Transverse colon (tissue), 4 donors: ENCODE data around the gene ARPC1B. TPM values are rescaled to one million over a fixed set of nuclear protein-coding genes. Genes with fewer than 3 reads are reported as not detected.
"Not testable (repeated sequence)": the region's sequence is repeated elsewhere in the genome, so short reads cannot be mapped to it uniquely, and the experiment has no call there.

ENCODE experiments used
- DNase-seq: peaks from one replicate; pipeline ENCODE4 v3.0.0-alpha.2; 2019
- H3K27ac ChIP-seq, 4 donors: fragments of 200-600 bp; sonication (generic); 2 replicates each; pipeline ENCODE4 v1.5.1; 2016 to 2018; ENCODE audit warnings: inconsistent platforms in 4 of 4
- H3K27me3 ChIP-seq: fragments of 200-600 bp; sonication (generic); 2 replicates; pipeline ENCODE4 v1.5.1; 2017; ENCODE audit warnings: inconsistent platforms
- H3K36me3 ChIP-seq, 4 donors: fragments of 200-600 bp; sonication (generic); 2 replicates each; pipeline ENCODE4 v1.5.1; 2017 to 2019; ENCODE audit warnings: inconsistent platforms in 4 of 4
- H3K4me1 ChIP-seq, 4 donors: fragments of 200-600 bp; sonication (generic); 2 replicates each; pipeline ENCODE4 v1.5.1; 2017 to 2020; ENCODE audit warnings: inconsistent platforms in 4 of 4
- H3K4me3 ChIP-seq, 4 donors: fragments of 200-600 bp; sonication (generic); 1 replicate in 1 of 4; 2 replicates in 3 of 4; pipeline versions ENCODE4 v1.5.1 to v1.6.1; 2017 to 2019; ENCODE audit warnings: inconsistent platforms in 4 of 4
- H3K9me3 ChIP-seq, 2 donors: fragments of 200-600 bp; sonication (generic); 2 replicates each; pipeline ENCODE4 v1.5.1; 2017 to 2019; ENCODE audit warnings: inconsistent platforms in 2 of 2
- EP300 ChIP-seq: sonication (generic); formaldehyde crosslinking; IDR thresholded peaks from one replicate; pipeline ENCODE4 v1.6.1; 2017; ENCODE audit warnings: antibody characterized with exemption, low read depth
- POLR2A ChIP-seq: fragments of 450-650 bp; IDR thresholded peaks from one replicate; pipeline ENCODE4 v1.6.1; 2016; ENCODE audit warnings: antibody characterized with exemption, mild to moderate bottlenecking, moderate library complexity
- POLR2AphosphoS5 ChIP-seq, 3 donors: sonication (generic); formaldehyde crosslinking; IDR thresholded peaks; one replicate each; pipeline ENCODE4 v1.6.1; 2016; ENCODE audit warnings: antibody characterized with exemption in 3 of 3
- WGBS, 2 donors: methylation state at CpG; one replicate each; pipeline ENCODE4 v1.1.5; 2018; ENCODE audit warnings: low coverage in 1 of 2; 5-methylcytosine and 5-hydroxymethylcytosine counted together
- in situ Hi-C, 4 donors: fragments of 200-750 bp; cut with MboI; loops; one replicate each; pipeline versions ENCODE4 v1.15.0 to v1.15.1; 2017; ENCODE audit warnings: low sequenced_read_pairs in 3 of 4, low pct_ligation_motif_present in 1 of 4, low pct_unique_long_range_greater_than_20kb in 1 of 4
- intact Hi-C: fragments of 100-400 bp; cut with DNase I; formaldehyde crosslinking; loops from one replicate; pipeline ENCODE4 v1.15.1; 2023; ENCODE audit warnings: low total_unique reads
- total RNA-seq, 4 donors: library from RNA; depleted of rRNA; stranded (reverse); fragments of >200 nt; gene quantifications; one replicate each; pipeline ENCODE4 v1.1.0, GENCODE V29; 2016
- TF ChIP-seq, protein P1 (sequence below), 5 experiments: fragments of 200-600 bp in 3 of 5; fragments of 450-650 bp in 2 of 5; sonication (generic) in 3 of 5; IDR thresholded peaks; 1 replicate in 2 of 5; 2 replicates in 3 of 5; pipeline ENCODE4 v1.5.1; 2016 to 2017; ENCODE audit warnings: antibody characterized with exemption in 5 of 5, inconsistent platforms in 3 of 5, mild to moderate bottlenecking in 2 of 5, moderate library complexity in 1 of 5

Gene ARPC1B
- total RNA-seq, 4 donors from 2014 or later, result 138 to 346 (median 186) TPM

DNA sequence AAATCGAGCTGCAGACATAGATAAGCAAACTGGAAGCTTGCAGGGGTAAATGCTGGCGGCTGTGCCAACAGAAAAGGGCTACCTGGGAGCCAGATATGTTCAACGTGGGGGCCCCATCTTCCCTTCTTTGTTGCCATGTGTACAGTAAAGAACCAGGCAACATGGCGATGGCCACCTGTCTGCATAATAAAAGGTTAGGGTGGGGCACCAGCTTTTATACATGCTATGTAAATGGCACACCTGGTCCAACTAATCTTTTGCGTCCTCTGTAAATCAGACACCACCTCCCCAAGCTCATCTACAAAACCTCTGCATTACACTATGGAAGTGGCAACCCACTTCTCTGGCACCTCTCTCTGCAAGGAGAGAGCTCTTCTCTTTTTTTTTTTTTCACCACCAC, 48.1 kb downstream of the ARPC1B start:
- H3K4me3 ChIP-seq, result no peak overlapping the region
- in situ Hi-C loops, result no loop called here
- no peaks in the 10 kb centered on the region for H3K27me3 ChIP-seq
- no peaks in the 10 kb centered on the region for H3K9me3 ChIP-seq
- no peaks in the 10 kb centered on the region for H3K4me1 ChIP-seq
- 21 to 63% methylated on average over 2 to 5 of the region's 5 CpGs for WGBS, 2 donors
- intact Hi-C loops, result no loop called here
- H3K27ac ChIP-seq, result no peak overlapping the region
- TF ChIP-seq, protein P1, sequence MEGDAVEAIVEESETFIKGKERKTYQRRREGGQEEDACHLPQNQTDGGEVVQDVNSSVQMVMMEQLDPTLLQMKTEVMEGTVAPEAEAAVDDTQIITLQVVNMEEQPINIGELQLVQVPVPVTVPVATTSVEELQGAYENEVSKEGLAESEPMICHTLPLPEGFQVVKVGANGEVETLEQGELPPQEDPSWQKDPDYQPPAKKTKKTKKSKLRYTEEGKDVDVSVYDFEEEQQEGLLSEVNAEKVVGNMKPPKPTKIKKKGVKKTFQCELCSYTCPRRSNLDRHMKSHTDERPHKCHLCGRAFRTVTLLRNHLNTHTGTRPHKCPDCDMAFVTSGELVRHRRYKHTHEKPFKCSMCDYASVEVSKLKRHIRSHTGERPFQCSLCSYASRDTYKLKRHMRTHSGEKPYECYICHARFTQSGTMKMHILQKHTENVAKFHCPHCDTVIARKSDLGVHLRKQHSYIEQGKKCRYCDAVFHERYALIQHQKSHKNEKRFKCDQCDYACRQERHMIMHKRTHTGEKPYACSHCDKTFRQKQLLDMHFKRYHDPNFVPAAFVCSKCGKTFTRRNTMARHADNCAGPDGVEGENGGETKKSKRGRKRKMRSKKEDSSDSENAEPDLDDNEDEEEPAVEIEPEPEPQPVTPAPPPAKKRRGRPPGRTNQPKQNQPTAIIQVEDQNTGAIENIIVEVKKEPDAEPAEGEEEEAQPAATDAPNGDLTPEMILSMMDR (IDR thresholded peaks at IDR 0.05), result no peak
- TF ChIP-seq EP300 (no peak), POLR2A (no peak), POLR2AphosphoS5 (IDR thresholded peaks at IDR 0.05) (no peak)
- H3K36me3 ChIP-seq, result peaks cover 0 to 38% (median 17%) of the 10 kb centered on the region in 4 donors
- no peak for DNase-seq

DNA sequence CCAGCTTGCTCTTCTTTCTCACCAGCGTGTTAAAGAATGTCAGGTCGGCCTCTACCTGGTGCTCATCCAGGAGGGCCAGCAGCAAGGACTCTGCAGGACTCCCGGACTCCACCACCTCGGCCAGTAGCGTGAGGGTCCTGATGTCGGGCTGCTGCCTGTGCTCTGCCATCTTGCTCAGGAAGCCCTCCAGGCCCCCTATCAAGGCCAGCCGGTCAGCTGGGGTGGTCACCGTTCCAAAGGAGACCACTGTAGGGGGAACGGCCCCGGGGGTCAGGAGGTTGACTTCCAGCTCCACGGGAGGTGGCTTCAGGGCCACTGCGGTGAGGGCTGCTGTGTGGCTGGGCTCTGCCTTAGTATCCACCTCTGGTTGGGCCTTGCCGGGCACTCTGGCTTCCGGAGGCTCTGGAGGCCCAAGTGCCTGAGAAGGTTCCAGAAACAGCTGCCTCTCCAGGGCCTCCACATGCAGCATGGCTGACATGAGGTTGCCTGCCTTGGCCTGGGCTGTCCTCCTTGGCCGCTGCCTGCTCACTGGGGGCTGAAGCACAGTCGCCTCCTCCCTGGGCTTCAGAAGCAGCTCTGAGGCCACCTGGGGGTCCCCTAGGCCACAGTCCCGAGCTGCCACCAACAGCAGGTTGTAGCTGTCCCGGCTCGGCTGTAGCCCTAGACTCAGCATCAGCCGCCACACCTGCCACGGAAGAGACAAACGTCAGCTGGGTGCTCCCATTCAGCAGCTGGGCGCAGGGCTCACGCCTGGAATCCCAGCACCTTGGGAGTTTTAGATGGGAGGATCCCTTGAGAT, 50.6 kb downstream of the ARPC1B start:
- Histone ChIP-seq H3K4me3 (no peak overlapping the region), H3K27me3 (no peaks in the 10 kb centered on the region), H3K36me3 (peaks cover 0 to 13% (median 4%) of the 10 kb centered on the region in 4 donors), H3K4me1 (no peaks in the 10 kb centered on the region), H3K9me3 (no peaks in the 10 kb centered on the region), H3K27ac (no peak overlapping the region)
- TF ChIP-seq POLR2A (no peak), EP300 (no peak), POLR2AphosphoS5 (IDR thresholded peaks at IDR 0.05) (no peak)
- TF ChIP-seq, protein P1 (IDR thresholded peaks at IDR 0.05), result no peak
- intact Hi-C loops, result no loop called here
- DNase-seq, result no peak
- in situ Hi-C loops, result no loop called here
- 95% methylated on average over 19 of the region's 24 CpGs; no CpG with 5 or more reads in 1 of the 2 donors for WGBS, 2 donors

DNA sequence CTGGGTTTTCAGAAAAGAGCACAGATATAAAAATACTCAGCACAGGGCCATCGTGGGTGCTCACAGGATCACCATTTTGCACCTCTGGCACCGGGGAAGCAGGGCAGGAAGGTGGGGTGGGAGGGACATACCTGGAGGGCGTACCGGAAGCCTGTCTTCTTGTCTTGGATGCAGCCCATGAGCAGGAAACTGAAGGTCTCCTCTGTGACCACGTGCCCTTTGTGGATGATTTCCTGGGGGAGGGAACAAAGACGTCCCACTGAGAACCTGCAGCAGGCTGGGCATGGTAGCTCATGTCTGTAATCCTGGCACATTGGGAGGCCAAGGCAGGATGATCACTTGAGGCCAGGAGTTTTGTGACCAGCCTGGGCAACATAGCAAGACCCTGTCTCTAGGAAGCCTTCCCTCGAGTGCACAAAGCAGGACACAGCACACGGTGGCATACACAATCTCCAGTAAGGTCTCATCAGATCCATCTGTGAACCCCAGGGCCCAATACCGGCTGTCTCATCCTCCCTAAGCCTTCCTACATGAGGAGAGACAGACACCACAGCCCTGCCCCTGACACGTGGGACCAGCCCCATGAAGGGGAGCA, 54.5 kb downstream of the ARPC1B start:
- TF ChIP-seq POLR2A, result no peak
- no peak for TF ChIP-seq POLR2AphosphoS5 (IDR thresholded peaks at IDR 0.05)
- TF ChIP-seq, protein P1 (IDR thresholded peaks at IDR 0.05), result no peak
- TF ChIP-seq EP300, result no peak
- in situ Hi-C loops (no loop called here), intact Hi-C loops (no loop called here)
- no peak overlapping the region for H3K4me3 ChIP-seq
- no peak for DNase-seq
- no peak overlapping the region for H3K27ac ChIP-seq
- peaks cover 0 to 15% (median 2%) of the 10 kb centered on the region in 4 donors for H3K36me3 ChIP-seq
- H3K27me3 ChIP-seq, result no peaks in the 10 kb centered on the region
- no peaks in the 10 kb centered on the region for H3K4me1 ChIP-seq
- WGBS, 2 donors, result 82% methylated on average over 10 of the region's 10 CpGs; no CpG with 5 or more reads in 1 of the 2 donors
- H3K9me3 ChIP-seq, result no peaks in the 10 kb centered on the region

DNA sequence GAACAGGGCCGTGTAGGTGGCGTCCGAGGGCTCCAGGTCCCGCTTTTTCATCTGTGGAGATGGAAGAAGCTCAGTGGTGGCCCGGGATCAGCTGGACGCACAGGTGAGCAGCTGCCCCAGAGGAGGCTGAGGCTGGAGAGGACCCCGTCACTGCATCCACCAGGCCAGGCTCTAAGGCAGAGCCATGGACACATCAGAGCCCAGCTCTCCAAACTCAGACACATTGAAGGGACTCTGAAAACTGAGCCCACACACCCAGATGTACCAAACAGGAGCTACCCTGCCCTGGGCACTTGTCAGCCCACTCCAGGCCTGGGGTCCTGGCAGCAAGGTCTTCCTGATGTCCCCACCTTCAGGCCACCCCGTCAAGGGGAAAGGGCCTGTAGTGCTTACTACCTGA, 55.2 kb downstream of the ARPC1B start:
- Histone ChIP-seq H3K4me1 (no peaks in the 10 kb centered on the region), H3K36me3 (peaks cover 0 to 10% (median 4%) of the 10 kb centered on the region in 4 donors), H3K9me3 (no peaks in the 10 kb centered on the region), H3K27ac (no peak overlapping the region), H3K27me3 (no peaks in the 10 kb centered on the region), H3K4me3 (no peak overlapping the region)
- TF ChIP-seq POLR2A (no peak), POLR2AphosphoS5 (IDR thresholded peaks at IDR 0.05) (no peak), EP300 (no peak)
- TF ChIP-seq, protein P1 (IDR thresholded peaks at IDR 0.05), result no peak
- 91% methylated on average over 8 of the region's 8 CpGs; no CpG with 5 or more reads in 1 of the 2 donors for WGBS, 2 donors
- no peak for DNase-seq
- intact Hi-C loops (no loop called here), in situ Hi-C loops (no loop called here)

DNA sequence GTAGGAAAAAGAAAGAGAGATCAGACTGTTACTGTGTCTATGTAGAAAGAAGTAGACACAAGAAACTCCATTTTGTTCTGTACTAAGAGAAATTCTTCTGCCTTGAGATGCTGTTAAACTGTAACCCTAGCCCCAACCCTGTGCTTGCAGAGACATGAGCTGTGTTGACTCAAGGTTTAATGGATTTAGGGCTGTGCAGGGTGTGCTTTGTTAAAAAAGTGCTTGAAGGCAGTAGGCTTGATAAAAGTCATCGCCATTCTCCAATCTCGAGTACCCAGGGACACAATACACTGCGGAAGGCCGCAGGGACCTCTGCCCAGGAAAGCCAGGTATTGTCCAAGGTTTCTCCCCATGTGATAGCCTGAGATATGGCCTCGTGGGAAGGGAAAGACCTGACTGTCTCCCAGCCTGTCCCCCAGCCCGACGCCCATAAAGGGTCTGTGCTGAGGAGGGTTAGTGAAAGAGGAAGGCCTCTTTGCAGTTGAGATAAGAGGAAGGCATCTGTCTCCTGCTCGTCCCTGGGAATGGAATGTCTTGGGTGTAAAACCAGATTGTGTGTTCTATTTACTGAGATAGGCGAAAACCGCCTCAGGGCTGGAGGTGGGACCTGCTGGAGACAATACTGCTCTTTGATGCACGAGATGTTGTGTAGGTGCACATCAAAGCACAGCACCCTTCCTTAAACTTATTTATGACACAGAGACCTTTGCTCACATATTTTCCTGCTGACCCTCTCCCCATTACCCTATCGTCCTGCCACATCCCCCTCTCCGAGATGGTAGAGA, 57.4 kb downstream of the ARPC1B start:
- DNase-seq, intact Hi-C loops, in situ Hi-C loops, H3K27ac ChIP-seq, H3K4me1 ChIP-seq, H3K27me3 ChIP-seq, H3K4me3 ChIP-seq, H3K9me3 ChIP-seq: not testable (repeated sequence)
- 66 to 84% methylated on average over 5 to 13 of the region's 13 CpGs for WGBS, 2 donors
- H3K36me3 ChIP-seq, result peaks cover 0 to 12% (median 5%) of the 10 kb centered on the region in 4 donors
